GM23248 (cell line): ENCODE results near the gene LALBA. TPM values are rescaled to one million over a fixed set of nuclear protein-coding genes. Genes with fewer than 3 reads are reported as not detected.
A peak's percentile ranks its signal among the peaks of the same experiment; 100 is the strongest.

Source experiments
- DNase-seq: peaks from one replicate; pipeline ENCODE4 v3.0.0-alpha.2; 2015
- H2AFZ ChIP-seq: fragments of 200-600 bp; sonication (generic); 2 replicates; pipeline ENCODE4 v1.6.1; 2016; ENCODE audit warnings: antibody characterized with exemption
- H3F3A ChIP-seq: fragments of 200-600 bp; sonication (generic); 2 replicates; pipeline ENCODE4 v1.6.1; 2016; ENCODE audit warnings: mild to moderate bottlenecking, antibody characterized with exemption, mixed run types; ENCODE audit not compliant: insufficient read depth
- H3K27ac ChIP-seq: fragments of 200-600 bp; sonication (generic); 2 replicates; pipeline ENCODE4 v1.5.1; 2016; ENCODE audit warnings: mild to moderate bottlenecking
- H3K27me3 ChIP-seq: fragments of 200-600 bp; sonication (generic); replicated peaks from 2 replicates; pipeline ENCODE4 v1.6.1; 2016; ENCODE audit warnings: mild to moderate bottlenecking; ENCODE audit not compliant: insufficient read depth
- H3K36me3 ChIP-seq: fragments of 200-600 bp; sonication (generic); 2 replicates; pipeline ENCODE4 v1.6.1; 2016; ENCODE audit warnings: low read depth, mild to moderate bottlenecking
- H3K4me1 ChIP-seq: fragments of 200-600 bp; sonication (generic); 2 replicates; pipeline ENCODE4 v1.6.1; 2016; ENCODE audit warnings: mild to moderate bottlenecking; ENCODE audit not compliant: insufficient read depth
- H3K4me2 ChIP-seq: fragments of 200-600 bp; sonication (generic); one replicate; pipeline ENCODE4 v1.6.1; 2016; ENCODE audit warnings: mild to moderate bottlenecking; ENCODE audit not compliant: unreplicated experiment
- H3K4me3 ChIP-seq: fragments of 200-600 bp; sonication (generic); 2 replicates; pipeline ENCODE4 v1.5.1; 2016; ENCODE audit warnings: mild to moderate bottlenecking
- H3K79me2 ChIP-seq: fragments of 200-600 bp; sonication (generic); 2 replicates; pipeline ENCODE4 v1.6.1; 2016; ENCODE audit warnings: mild to moderate bottlenecking; ENCODE audit not compliant: insufficient read depth
- H3K9ac ChIP-seq: fragments of 200-600 bp; sonication (generic); 2 replicates; pipeline ENCODE4 v1.6.1; 2016; ENCODE audit warnings: mild to moderate bottlenecking
- H3K9me2 ChIP-seq: fragments of 200-600 bp; sonication (generic); 2 replicates; pipeline ENCODE4 v1.6.1; 2016; ENCODE audit warnings: mixed run types, mild to moderate bottlenecking, moderate library complexity; ENCODE audit not compliant: insufficient read depth
- H3K9me3 ChIP-seq: fragments of 200-600 bp; sonication (generic); one replicate; pipeline ENCODE4 v1.6.1; 2017; ENCODE audit warnings: low read depth
- H4K20me1 ChIP-seq: fragments of 200-600 bp; sonication (generic); 2 replicates; pipeline ENCODE4 v1.6.0; 2016; ENCODE audit not compliant: insufficient read depth
- EZH2 ChIP-seq: fragments of 200-600 bp; sonication (generic); IDR thresholded peaks from 2 replicates; pipeline ENCODE4 v1.6.1; 2018; ENCODE audit warnings: antibody characterized with exemption, mild to moderate bottlenecking; ENCODE audit not compliant: insufficient read depth, poor library complexity, severe bottlenecking
- EZH2phosphoT487 ChIP-seq: fragments of 200-600 bp; sonication (generic); IDR thresholded peaks from 2 replicates; pipeline ENCODE4 v1.6.1; 2018; ENCODE audit warnings: antibody characterized with exemption, moderate library complexity, mild to moderate bottlenecking, low read depth; ENCODE audit not compliant: insufficient read depth
- WGBS, 2 experiments: methylation state at CpG; one replicate each; pipeline ENCODE4 v1.1.6; 2015 to 2017; ENCODE audit warnings: low lambda C conversion rate in 2 of 2, low coverage in 1 of 2; ENCODE audit errors: missing lambda C conversion rate in 2 of 2; 5-methylcytosine and 5-hydroxymethylcytosine counted together
- in situ Hi-C: fragments of 300-500 bp; cut with MboI; formaldehyde crosslinking; loops from 2 replicates; pipeline ENCODE4 v1.15.0; 2020
- polyA plus RNA-seq: library from polyadenylated mRNA; unstranded; fragments of >200 nt; fragmentation: Nextera tagmentation; extraction: Ambion mirVana; gene quantifications from 2 replicates; pipeline ENCODE4 v1.2.1, GENCODE V29; 2016
- total RNA-seq: library from RNA; depleted of rRNA; stranded (reverse); fragments of >200 nt; shearing (Covaris generic); gene quantifications from 2 replicates; pipeline ENCODE4 v1.2.3, GENCODE V29; 2014

LALBA gene
- total and polyA plus RNA-seq, 2 experiments from 2014 or later, result not detected

DNA sequence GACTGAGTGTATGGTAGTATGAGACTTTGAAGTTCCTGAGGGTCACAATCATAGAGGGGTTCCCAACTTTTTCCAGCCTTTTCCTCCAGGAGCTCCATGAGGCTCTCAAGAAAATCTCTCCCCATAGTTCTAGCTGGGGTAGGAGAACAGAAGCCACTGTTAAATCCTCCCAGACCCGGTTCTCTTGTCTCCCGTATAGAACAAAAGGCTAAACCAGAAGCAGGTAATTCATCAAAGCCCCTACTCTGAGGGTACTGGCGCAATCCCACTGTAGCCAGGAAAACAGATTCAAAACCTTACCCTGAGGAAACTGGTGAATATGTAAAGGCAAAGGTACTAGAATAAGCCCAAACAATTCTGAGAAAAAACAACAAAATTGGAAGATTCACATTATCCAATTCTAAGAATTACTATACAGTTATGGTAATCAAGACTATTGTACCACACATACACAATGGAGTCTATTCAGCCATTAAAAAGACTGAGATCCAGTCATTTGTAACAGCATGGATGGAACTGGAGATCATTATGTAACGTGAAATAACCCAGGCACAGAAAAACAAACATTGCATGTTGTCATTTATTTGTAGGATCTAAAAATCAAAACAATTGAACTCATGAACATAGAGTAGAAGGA lies 23.9 kb downstream of the LALBA start:
- no peaks in the 10 kb centered on the region for H4K20me1 ChIP-seq
- H3F3A ChIP-seq, result no peaks in the 10 kb centered on the region
- no peaks in the 10 kb centered on the region for H3K9me3 ChIP-seq
- H2AFZ ChIP-seq, result no peak overlapping the region
- no peak for DNase-seq
- H3K4me1 ChIP-seq, result no peaks in the 10 kb centered on the region
- no peak overlapping the region for H3K4me2 ChIP-seq
- H3K9ac ChIP-seq, result no peak overlapping the region
- in situ Hi-C loops, result no loop called here
- no peaks in the 10 kb centered on the region for H3K9me2 ChIP-seq
- 15 to 17% methylated on average over 4 of the region's 4 CpGs for WGBS, 2 experiments
- H3K27ac ChIP-seq, result no peak overlapping the region
- H3K36me3 ChIP-seq, result no peaks in the 10 kb centered on the region
- H3K27me3 ChIP-seq, result peaks cover 7% of the 10 kb centered on the region
- TF ChIP-seq EZH2 (no peak), EZH2phosphoT487 (no peak)
- no peak overlapping the region for H3K4me3 ChIP-seq
- H3K79me2 ChIP-seq, result no peaks in the 10 kb centered on the region

DNA sequence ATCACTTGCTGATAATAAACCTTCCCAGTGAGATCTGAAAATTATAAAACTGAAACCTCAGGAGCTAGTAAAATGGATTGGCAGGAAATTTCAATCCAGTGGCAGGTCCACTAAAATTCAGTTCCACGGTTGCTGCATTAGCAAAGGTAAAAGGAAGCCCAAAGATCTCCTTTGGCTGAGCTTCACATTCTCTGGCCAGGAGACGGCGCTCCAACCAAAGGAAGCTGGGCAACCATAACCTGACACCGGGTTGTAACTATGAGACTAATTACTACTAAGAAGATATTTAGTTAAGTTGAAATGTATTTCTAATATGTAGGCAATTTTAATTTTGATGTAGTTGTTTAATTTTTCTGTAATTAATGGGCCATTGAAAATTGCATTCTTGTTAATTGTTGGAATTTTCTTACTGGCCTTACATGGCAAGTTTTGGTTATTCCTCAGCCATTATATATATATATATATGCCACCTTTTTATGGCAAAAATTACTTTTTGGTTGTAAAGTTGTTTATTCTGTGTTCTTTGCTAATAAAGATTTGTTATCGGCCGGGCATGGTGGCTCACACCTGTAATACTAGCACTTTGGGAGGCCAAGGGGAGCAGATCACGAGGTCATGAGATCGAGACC lies 27.4 kb downstream of the LALBA start:
- Histone ChIP-seq H3K36me3 (no peaks in the 10 kb centered on the region), H3K79me2 (no peaks in the 10 kb centered on the region), H3K4me2 (no peak overlapping the region), H4K20me1 (no peaks in the 10 kb centered on the region), H3K27ac (no peak overlapping the region), H3K27me3 (peaks cover 7% of the 10 kb centered on the region), H3K9me2 (no peaks in the 10 kb centered on the region), H3K9ac (no peak overlapping the region), H2AFZ (no peak overlapping the region), H3K4me1 (no peaks in the 10 kb centered on the region), H3K9me3 (no peaks in the 10 kb centered on the region), H3K4me3 (no peak overlapping the region), H3F3A (no peaks in the 10 kb centered on the region)
- WGBS, 2 experiments, result 31% methylated on average over 8 of the region's 8 CpGs
- in situ Hi-C loops, result no loop called here
- TF ChIP-seq EZH2phosphoT487 (no peak), EZH2 (no peak)
- peak; percentile 47 for DNase-seq

DNA sequence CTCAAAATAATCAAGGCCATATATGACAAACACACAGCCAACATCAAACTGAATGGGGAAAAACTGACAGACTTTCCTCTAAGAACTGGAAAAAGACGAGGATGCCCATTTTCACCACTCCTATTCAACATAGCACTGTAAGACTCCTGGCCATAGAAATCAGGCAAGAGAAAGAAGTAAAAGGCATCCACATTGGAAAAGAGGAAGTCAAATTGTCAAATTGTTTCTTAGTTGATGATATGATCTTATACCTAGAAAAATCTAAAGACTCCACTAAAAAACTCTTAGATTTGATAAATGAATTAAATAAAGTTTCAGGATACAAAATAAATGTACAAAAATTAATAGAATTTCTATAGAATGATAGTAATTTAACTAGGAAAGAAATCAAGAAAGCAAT lies 33.2 kb downstream of the LALBA start:
- Histone ChIP-seq H3K79me2 (no peaks in the 10 kb centered on the region), H3K4me1 (no peaks in the 10 kb centered on the region), H4K20me1 (no peaks in the 10 kb centered on the region), H3K27me3 (no peaks in the 10 kb centered on the region), H3K9me3 (no peaks in the 10 kb centered on the region), H3K36me3 (no peaks in the 10 kb centered on the region), H3K4me2 (no peak overlapping the region), H2AFZ (no peak overlapping the region), H3K27ac (no peak overlapping the region), H3F3A (no peaks in the 10 kb centered on the region), H3K9ac (no peak overlapping the region), H3K9me2 (no peaks in the 10 kb centered on the region), H3K4me3 (no peak overlapping the region)
- in situ Hi-C loops, result no loop called here
- no peak for DNase-seq
- TF ChIP-seq EZH2 (no peak), EZH2phosphoT487 (no peak)
- 16 to 24% methylated on average over 1 of the region's 1 CpG for WGBS, 2 experiments

DNA sequence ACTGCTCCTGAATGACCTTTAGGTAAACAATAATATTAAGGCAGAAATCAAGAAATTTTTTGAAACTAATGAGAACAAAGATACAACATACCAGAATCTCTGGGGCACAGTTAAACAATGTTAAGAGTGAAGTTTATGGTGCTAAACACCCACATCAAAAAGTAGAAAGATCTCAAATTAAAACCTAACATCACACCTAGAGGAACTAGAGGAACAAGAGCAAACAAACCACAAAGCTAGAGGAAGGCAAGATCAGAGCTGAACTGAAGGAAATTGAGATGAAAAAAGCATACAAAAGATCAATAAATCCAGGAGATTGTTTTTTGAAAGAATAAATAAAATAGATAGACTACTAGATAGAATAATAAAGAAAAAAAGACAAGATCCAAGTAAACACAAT lies 37.2 kb downstream of the LALBA start:
- no peaks in the 10 kb centered on the region for H3K36me3 ChIP-seq
- no peak overlapping the region for H2AFZ ChIP-seq
- no peak for TF ChIP-seq EZH2
- no peak for TF ChIP-seq EZH2phosphoT487
- H3K79me2 ChIP-seq, result no peaks in the 10 kb centered on the region
- no peak overlapping the region for H3K4me2 ChIP-seq
- in situ Hi-C loops, result no loop called here
- no peaks in the 10 kb centered on the region for H3F3A ChIP-seq
- no peaks in the 10 kb centered on the region for H3K9me3 ChIP-seq
- no peak for DNase-seq
- H3K4me3 ChIP-seq, result no peak overlapping the region
- no peak overlapping the region for H3K9ac ChIP-seq
- no peak overlapping the region for H3K27ac ChIP-seq
- H4K20me1 ChIP-seq, result no peaks in the 10 kb centered on the region
- no peaks in the 10 kb centered on the region for H3K9me2 ChIP-seq
- no peaks in the 10 kb centered on the region for H3K27me3 ChIP-seq
- no peaks in the 10 kb centered on the region for H3K4me1 ChIP-seq
